GM12891 (cell line): ENCODE data around the gene KIF23.

Experiments
- POLR2A ChIP-seq: IDR thresholded peaks from 2 replicates; pipeline ENCODE4 v1.6.1; 2011; ENCODE audit warnings: low read depth, low read length, control low read depth
- TAF1 ChIP-seq: IDR thresholded peaks from 2 replicates; pipeline ENCODE4 v1.6.1; 2011; ENCODE audit warnings: low read depth, low read length, control low read depth

GRCh38 chr15:69408841-69409240 is 5.3 kb upstream of the KIF23 start:
- no peak for TF ChIP-seq TAF1
- TF ChIP-seq POLR2A = no peak
